ENCODE measurements around the gene TNS3.
"Not testable (repeated sequence)": the region's sequence is repeated elsewhere in the genome, so short reads cannot be mapped to it uniquely, and the experiment has no call there.

The TNS3 gene

DNA sequence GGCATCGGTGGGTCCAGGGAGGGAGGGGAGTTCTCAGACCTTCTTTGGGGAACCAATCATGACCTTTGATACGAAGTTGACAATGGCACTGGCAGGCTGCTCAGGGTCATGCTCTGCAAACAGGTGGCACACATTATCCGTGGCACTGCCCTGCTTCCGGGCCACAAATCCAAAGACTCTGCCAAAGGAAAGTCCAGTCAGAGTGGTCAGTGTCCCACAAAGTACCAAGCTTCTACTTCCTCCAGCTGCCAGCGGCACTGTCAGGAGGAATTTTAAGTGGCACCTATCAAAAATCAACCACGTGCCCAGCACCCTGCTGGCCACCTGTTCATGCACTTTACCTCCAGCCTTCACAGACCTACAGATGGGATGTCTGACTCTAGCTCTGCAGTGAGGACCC is 303.9 kb downstream of the TNS3 start:
- H3K36me3 Mint-ChIP-seq: no peaks in the 10 kb centered on the region
- H3K9me3 Mint-ChIP-seq (ENCODE audit: low read depth): no peaks in the 10 kb centered on the region
- peaks cover 4% of the 10 kb centered on the region for H3K27me3 Mint-ChIP-seq
- H3K27ac Mint-ChIP-seq: no peak overlapping the region
- H3K4me3 Mint-ChIP-seq: no peak overlapping the region
- H3K4me1 Mint-ChIP-seq (ENCODE audit: low read depth): no peaks in the 10 kb centered on the region

- no peaks in the 10 kb centered on the region for H3K9me3 Mint-ChIP-seq (ENCODE audit: low read depth)
- H3K4me1 Mint-ChIP-seq (ENCODE audit: low read depth): peaks cover 1% of the 10 kb centered on the region
- no peaks in the 10 kb centered on the region for H3K36me3 Mint-ChIP-seq
- no peak overlapping the region for H3K27ac Mint-ChIP-seq
- peaks cover 1% of the 10 kb centered on the region for H3K27me3 Mint-ChIP-seq
- H3K4me3 Mint-ChIP-seq: no peak overlapping the region
Observed at GRCh38 chr7:47277321-47277781, 304.6 kb downstream of the TNS3 start.

DNA sequence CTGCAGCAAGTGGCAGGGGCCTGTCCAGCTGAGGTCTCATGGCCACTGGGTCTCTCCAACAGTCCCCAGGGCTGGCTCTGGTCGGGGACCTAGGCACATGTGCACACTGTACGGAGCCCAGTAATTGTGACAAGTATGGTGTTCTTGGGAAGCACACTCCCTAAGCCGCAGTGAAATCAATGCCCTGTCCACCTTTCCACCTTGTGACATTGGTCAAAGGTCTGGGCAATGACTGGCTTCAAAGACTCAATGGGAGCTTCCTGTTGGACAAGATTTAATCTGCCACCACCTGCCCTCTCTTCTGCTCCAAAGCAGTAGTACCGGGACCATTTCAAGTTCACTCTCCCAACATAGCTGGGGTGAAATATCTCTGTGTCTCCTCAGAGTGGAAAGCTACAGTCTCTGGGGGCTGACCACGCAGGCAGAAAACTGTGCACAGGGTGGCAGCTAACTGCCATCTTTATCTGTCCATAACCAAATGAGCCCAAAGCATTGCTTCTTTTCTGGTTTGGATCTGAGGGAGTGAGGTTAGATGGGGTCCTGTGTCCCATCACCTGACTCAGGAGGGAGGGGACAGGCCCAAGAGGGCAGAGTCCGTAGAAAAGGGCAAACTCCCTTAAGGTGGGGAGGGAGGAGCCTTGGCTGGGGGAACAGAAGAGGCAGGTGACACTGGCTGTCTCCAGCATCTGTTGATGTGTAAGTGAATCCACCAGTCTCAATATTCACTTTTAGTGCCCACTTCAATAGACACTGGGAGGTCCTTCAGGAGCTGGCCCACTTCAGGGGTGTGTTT is 307.7 kb downstream of the TNS3 start:
- H3K27me3 Mint-ChIP-seq: no peaks in the 10 kb centered on the region
- no peak overlapping the region for H3K27ac Mint-ChIP-seq
- H3K9me3 Mint-ChIP-seq (ENCODE audit: low read depth): no peaks in the 10 kb centered on the region
- no peaks in the 10 kb centered on the region for H3K36me3 Mint-ChIP-seq
- H3K4me1 Mint-ChIP-seq (ENCODE audit: low read depth): peaks cover 5% of the 10 kb centered on the region
- no peak overlapping the region for H3K4me3 Mint-ChIP-seq

- Mint-ChIP-seq H3K27ac (no peak overlapping the region), H3K9me3 (ENCODE audit: low read depth) (no peaks in the 10 kb centered on the region), H3K36me3 (no peaks in the 10 kb centered on the region), H3K4me3 (no peak overlapping the region), H3K27me3 (no peaks in the 10 kb centered on the region), H3K4me1 (ENCODE audit: low read depth) (peaks cover 5% of the 10 kb centered on the region)
Observed at GRCh38 chr7:47273088-47273487, 308.8 kb downstream of the TNS3 start.

- Mint-ChIP-seq H3K27me3 (no peaks in the 10 kb centered on the region), H3K4me3 (no peak overlapping the region), H3K27ac (no peak overlapping the region), H3K36me3 (no peaks in the 10 kb centered on the region), H3K9me3 (ENCODE audit: low read depth) (no peaks in the 10 kb centered on the region), H3K4me1 (ENCODE audit: low read depth) (peaks cover 5% of the 10 kb centered on the region)
Observed at GRCh38 chr7:47271749-47272148, 310.2 kb downstream of the TNS3 start.

- H3K36me3 Mint-ChIP-seq: no peaks in the 10 kb centered on the region
- peaks cover 5% of the 10 kb centered on the region for H3K4me1 Mint-ChIP-seq (ENCODE audit: low read depth)
- H3K9me3 Mint-ChIP-seq (ENCODE audit: low read depth): no peaks in the 10 kb centered on the region
- no peak overlapping the region for H3K4me3 Mint-ChIP-seq
- no peak overlapping the region for H3K27ac Mint-ChIP-seq
- peaks cover 1% of the 10 kb centered on the region for H3K27me3 Mint-ChIP-seq
Observed at GRCh38 chr7:47268851-47269836, 312.8 kb downstream of the TNS3 start.

DNA sequence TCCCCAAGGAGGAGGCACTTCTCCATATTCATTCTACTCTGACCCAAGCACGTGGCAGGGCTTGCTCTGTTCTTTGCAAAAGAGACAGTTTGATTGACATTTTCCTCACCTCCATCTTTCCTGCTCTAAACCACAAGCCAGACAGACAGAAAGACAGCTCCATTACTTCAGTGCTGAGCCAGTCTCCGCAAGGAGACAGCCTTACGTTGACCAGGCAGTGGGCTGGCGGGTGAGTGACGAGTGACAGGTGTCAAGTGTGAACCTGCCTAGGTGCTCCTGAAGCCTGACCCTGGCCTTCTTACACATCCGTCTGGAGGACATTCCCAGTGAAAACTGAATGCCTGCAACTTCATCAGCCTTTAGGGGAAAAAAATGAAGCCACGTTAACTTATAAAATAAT is 314.6 kb downstream of the TNS3 start:
- H3K27me3 Mint-ChIP-seq: peaks cover 1% of the 10 kb centered on the region
- H3K4me3 Mint-ChIP-seq: no peak overlapping the region
- H3K4me1 Mint-ChIP-seq (ENCODE audit: low read depth): peaks cover 3% of the 10 kb centered on the region
- H3K9me3 Mint-ChIP-seq (ENCODE audit: low read depth): no peaks in the 10 kb centered on the region
- H3K27ac Mint-ChIP-seq: no peak overlapping the region
- no peaks in the 10 kb centered on the region for H3K36me3 Mint-ChIP-seq

DNA sequence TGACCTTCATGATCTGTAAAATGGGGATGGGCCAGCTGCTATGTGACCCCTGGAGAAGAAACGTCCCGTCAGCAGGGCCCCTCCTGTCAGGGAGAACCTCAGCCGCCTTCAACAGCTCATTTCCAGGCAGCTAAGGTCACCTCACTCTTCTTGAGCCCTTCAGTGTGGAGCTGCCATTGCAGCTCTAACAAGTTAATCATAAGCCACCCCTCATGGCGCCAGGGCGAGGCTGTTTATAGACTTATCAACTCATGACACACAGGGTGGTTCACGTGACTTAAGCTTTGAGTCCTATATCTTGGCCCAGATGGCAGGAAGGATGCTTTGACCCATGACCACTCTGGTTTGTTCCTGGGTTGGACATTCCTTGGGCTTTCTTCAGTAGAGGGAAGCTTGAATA is 315.1 kb downstream of the TNS3 start:
- Mint-ChIP-seq H3K27ac (no peak overlapping the region), H3K9me3 (ENCODE audit: low read depth) (no peaks in the 10 kb centered on the region), H3K4me3 (no peak overlapping the region), H3K4me1 (ENCODE audit: low read depth) (peaks cover 3% of the 10 kb centered on the region), H3K36me3 (no peaks in the 10 kb centered on the region), H3K27me3 (peaks cover 1% of the 10 kb centered on the region)

GRCh38 chr7:47266131-47266706 is 315.7 kb downstream of the TNS3 start:
- Mint-ChIP-seq H3K27ac (no peak overlapping the region), H3K9me3 (ENCODE audit: low read depth) (no peaks in the 10 kb centered on the region), H3K4me1 (ENCODE audit: low read depth) (no peaks in the 10 kb centered on the region), H3K4me3 (no peak overlapping the region), H3K27me3 (peaks cover 1% of the 10 kb centered on the region), H3K36me3 (no peaks in the 10 kb centered on the region)

DNA sequence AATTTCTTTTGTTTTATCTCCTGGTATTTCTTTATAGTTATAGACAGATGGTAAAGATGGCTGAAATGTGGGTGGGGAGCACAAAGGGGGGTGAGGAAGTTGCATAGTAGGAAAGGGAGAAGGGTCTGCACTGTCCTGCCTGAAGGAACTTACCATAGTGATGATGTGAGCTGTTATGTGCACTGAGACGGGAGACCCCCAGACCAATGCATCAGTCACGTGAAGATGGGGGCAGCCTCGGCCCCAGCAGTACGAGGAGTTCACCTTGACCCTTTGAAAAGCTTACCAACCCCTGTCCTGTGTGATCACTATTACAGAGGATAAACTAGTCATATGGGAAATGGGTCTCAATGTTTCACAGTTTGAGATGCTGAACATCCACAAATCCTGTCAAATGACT is 316.3 kb downstream of the TNS3 start:
- H3K4me3 Mint-ChIP-seq: no peak overlapping the region
- no peaks in the 10 kb centered on the region for H3K36me3 Mint-ChIP-seq
- H3K27ac Mint-ChIP-seq: no peak overlapping the region
- no peaks in the 10 kb centered on the region for H3K4me1 Mint-ChIP-seq (ENCODE audit: low read depth)
- peaks cover 1% of the 10 kb centered on the region for H3K27me3 Mint-ChIP-seq
- no peaks in the 10 kb centered on the region for H3K9me3 Mint-ChIP-seq (ENCODE audit: low read depth)

DNA sequence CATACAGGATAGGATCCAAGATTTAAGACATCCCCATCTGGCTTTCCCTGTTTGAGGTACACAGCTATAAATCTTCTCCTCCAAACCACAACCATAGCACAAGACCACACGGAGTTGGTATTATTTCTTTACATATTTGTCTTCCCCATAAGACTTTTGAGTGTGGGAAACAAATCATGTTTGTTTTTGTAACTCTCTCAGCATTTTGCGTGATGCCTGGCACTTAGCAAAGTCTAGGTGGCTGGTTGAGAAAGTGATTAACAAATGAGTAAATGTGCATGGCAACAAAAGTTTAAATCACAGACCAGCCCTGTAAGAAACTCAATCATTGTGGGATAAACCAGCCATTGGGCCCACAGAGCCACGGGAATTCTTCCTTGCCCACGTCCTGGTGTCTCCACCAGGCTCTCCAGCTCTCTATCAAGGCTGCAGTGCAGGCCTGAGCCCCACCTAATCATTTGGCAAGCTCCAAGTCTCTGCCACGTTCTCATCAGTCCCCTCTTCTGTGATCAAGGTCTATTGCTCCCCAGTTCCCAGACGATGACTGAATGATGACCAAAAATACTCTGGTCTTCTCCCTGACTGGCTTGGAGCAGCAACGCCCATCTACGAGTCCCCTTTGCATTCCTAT is 317.8 kb downstream of the TNS3 start:
- peaks cover 5% of the 10 kb centered on the region for H3K27me3 Mint-ChIP-seq
- H3K4me3 Mint-ChIP-seq: no peak overlapping the region
- H3K36me3 Mint-ChIP-seq: no peaks in the 10 kb centered on the region
- no peaks in the 10 kb centered on the region for H3K4me1 Mint-ChIP-seq (ENCODE audit: low read depth)
- H3K27ac Mint-ChIP-seq: no peak overlapping the region
- H3K9me3 Mint-ChIP-seq (ENCODE audit: low read depth): no peaks in the 10 kb centered on the region

DNA sequence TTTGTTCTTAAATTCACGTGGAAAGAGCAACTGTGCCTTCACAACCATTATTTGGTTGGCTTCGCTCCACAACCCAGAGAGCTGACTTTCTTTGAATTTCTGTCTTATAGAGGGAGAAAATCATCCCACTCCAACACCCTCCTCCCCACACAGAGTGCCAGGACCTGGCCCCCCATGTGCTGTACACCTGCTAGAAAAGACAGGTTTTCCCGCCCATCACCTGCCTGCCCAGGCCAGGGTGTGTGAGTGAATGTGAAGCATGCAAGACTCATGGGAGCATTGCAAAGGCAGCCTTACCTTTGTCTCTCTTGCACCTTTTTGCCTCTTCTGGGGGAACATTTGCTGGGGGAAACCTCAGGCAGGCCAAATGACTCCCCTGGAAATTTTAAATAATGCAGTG is 319.0 kb downstream of the TNS3 start:
- H3K9me3 Mint-ChIP-seq (ENCODE audit: low read depth): no peaks in the 10 kb centered on the region

DNA sequence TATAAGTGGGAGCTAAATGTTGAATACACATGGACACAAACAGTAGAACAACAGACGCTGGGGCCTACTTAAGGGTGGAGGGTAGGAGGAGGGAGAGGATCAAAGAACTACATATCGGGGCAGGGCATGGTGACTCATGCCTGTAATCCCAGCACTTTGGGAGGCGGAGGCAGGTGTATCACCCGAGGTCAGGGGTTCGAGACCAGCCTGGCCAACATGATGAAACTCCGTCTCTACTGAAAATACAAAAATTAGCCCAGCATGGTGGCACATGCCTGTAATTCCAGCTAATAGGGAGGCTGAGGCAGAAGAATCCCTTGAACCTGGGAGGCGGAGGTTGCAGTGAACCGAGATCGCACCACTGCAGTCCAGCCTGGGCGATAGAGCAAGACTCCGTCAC is 319.8 kb downstream of the TNS3 start:
- H3K27ac Mint-ChIP-seq; H3K9me3 Mint-ChIP-seq (ENCODE audit: low read depth); H3K4me3 Mint-ChIP-seq; H3K36me3 Mint-ChIP-seq; H3K4me1 Mint-ChIP-seq (ENCODE audit: low read depth): not testable (repeated sequence)
- peaks cover 10% of the 10 kb centered on the region for H3K27me3 Mint-ChIP-seq

More for the DNA sequence above, 319.0 kb downstream of the TNS3 start:
- Mint-ChIP-seq H3K36me3 (no peaks in the 10 kb centered on the region), H3K4me1 (ENCODE audit: low read depth) (no peaks in the 10 kb centered on the region), H3K4me3 (no peak overlapping the region), H3K27me3 (peaks cover 8% of the 10 kb centered on the region), H3K27ac (no peak overlapping the region)

GRCh38 chr7:47260270-47260669 is 321.6 kb downstream of the TNS3 start:
- Mint-ChIP-seq H3K27ac (no peak overlapping the region), H3K27me3 (peaks cover 20% of the 10 kb centered on the region), H3K4me3 (no peak overlapping the region), H3K36me3 (no peaks in the 10 kb centered on the region), H3K4me1 (ENCODE audit: low read depth) (peaks cover 3% of the 10 kb centered on the region), H3K9me3 (ENCODE audit: low read depth) (no peaks in the 10 kb centered on the region)

Measured in activated naive CD8-positive, alpha-beta T cell (primary cell).